ENCODE results near the gene NUP160. TPM values are rescaled to one million over a fixed set of nuclear protein-coding genes. Genes with fewer than 3 reads are reported as not detected.

Gene NUP160
- total RNA-seq, 3 donors from 2014 or later (not counting 1 experiment from before 2014, with no cell fraction given) = 36.6 to 53.3 (median 43.5) TPM

GRCh38 chr11:47864901-47865300 is 16.8 kb upstream of the NUP160 start:
- TF ChIP-seq CTCF (IDR thresholded peaks at IDR 0.05) = no peak
- no peaks in the 10 kb centered on the region for H3K36me3 Mint-ChIP-seq
- DNase-seq (no peak), ATAC-seq (no peak)
- H3K4me3 Mint-ChIP-seq = no peak overlapping the region
- no peaks in the 10 kb centered on the region for H3K36me3 ChIP-seq (ENCODE audit: control insufficient read depth, insufficient read depth, low read length)
- no peak overlapping the region for H3K27ac ChIP-seq (ENCODE audit: low read length)
- no peaks in the 10 kb centered on the region for H3K9me3 Mint-ChIP-seq
- no peak overlapping the region for H3K4me3 ChIP-seq (ENCODE audit: low read length)
- no peaks in the 10 kb centered on the region for H3K9me3 ChIP-seq (ENCODE audit: control insufficient read depth, insufficient read depth, low read length)
- peaks cover 0 to 5% of the 10 kb centered on the region in 2 donors for H3K27me3 Mint-ChIP-seq (ENCODE audit: low read depth in 2 of 2)
- no peak overlapping the region for H3K27ac Mint-ChIP-seq
- H3K4me1 ChIP-seq (ENCODE audit: control insufficient read depth, insufficient read depth, low read length) = peaks cover 11% of the 10 kb centered on the region
- H3K27me3 ChIP-seq (ENCODE audit: control insufficient read depth, insufficient read depth, low read length) = no peaks in the 10 kb centered on the region
- 33% methylated on average over 3 of the region's 5 CpGs for WGBS (ENCODE audit: insufficient coverage)
- H3K4me1 Mint-ChIP-seq = peaks cover 8 to 13% of the 10 kb centered on the region in 2 donors
- intact Hi-C loops (cut with micrococcal nuclease) = no loop called here

- Histone ChIP-seq H3K27me3 (ENCODE audit: control insufficient read depth, insufficient read depth, low read length) (no peaks in the 10 kb centered on the region), H3K27ac (ENCODE audit: low read length) (peak overlapping the region; percentile 40), H3K9me3 (ENCODE audit: control insufficient read depth, insufficient read depth, low read length) (no peaks in the 10 kb centered on the region), H3K4me1 (ENCODE audit: control insufficient read depth, insufficient read depth, low read length) (peaks cover 11% of the 10 kb centered on the region), H3K36me3 (ENCODE audit: control insufficient read depth, insufficient read depth, low read length) (no peaks in the 10 kb centered on the region), H3K4me3 (ENCODE audit: low read length) (no peak overlapping the region)
- Mint-ChIP-seq H3K36me3 (no peaks in the 10 kb centered on the region), H3K27ac (no peak overlapping the region), H3K4me3 (no peak overlapping the region), H3K27me3 (ENCODE audit: low read depth in 2 of 2) (peaks cover 0 to 5% of the 10 kb centered on the region in 2 donors), H3K4me1 (peaks cover 8 to 13% of the 10 kb centered on the region in 2 donors), H3K9me3 (no peaks in the 10 kb centered on the region)
- intact Hi-C loops (cut with micrococcal nuclease) = no loop called here
- ATAC-seq = no peak
- no peak for DNase-seq
- 95% methylated on average over 4 of the region's 4 CpGs for WGBS (ENCODE audit: insufficient coverage)
- TF ChIP-seq CTCF (IDR thresholded peaks at IDR 0.05) = no peak
Measured at GRCh38 chr11:47863898-47864430, 15.8 kb upstream of the NUP160 start.

- H3K9me3 Mint-ChIP-seq = no peaks in the 10 kb centered on the region
- intact Hi-C loops (cut with micrococcal nuclease) = no loop called here
- H3K27me3 Mint-ChIP-seq (ENCODE audit: low read depth in 2 of 2) = peaks cover 2 to 5% of the 10 kb centered on the region in 2 donors
- no peak for TF ChIP-seq CTCF (IDR thresholded peaks at IDR 0.05)
- DNase-seq = peak in 1 of 2 donors; percentile 52
- peaks cover 11% of the 10 kb centered on the region for H3K4me1 ChIP-seq (ENCODE audit: control insufficient read depth, insufficient read depth, low read length)
- peaks cover 8 to 13% of the 10 kb centered on the region in 2 donors for H3K4me1 Mint-ChIP-seq
- WGBS (ENCODE audit: insufficient coverage) = 0% methylated on average over 1 of the region's 4 CpGs
- H3K9me3 ChIP-seq (ENCODE audit: control insufficient read depth, insufficient read depth, low read length) = no peaks in the 10 kb centered on the region
- H3K4me3 Mint-ChIP-seq = no peak overlapping the region
- no peaks in the 10 kb centered on the region for H3K27me3 ChIP-seq (ENCODE audit: control insufficient read depth, insufficient read depth, low read length)
- no peaks in the 10 kb centered on the region for H3K36me3 Mint-ChIP-seq
- no peaks in the 10 kb centered on the region for H3K36me3 ChIP-seq (ENCODE audit: control insufficient read depth, insufficient read depth, low read length)
- H3K27ac ChIP-seq (ENCODE audit: low read length) = peak overlapping the region; percentile 40
- H3K27ac Mint-ChIP-seq = no peak overlapping the region
- no peak overlapping the region for H3K4me3 ChIP-seq (ENCODE audit: low read length)
- peak in 2 of 3 donors; percentile 21 to 45 for ATAC-seq
Measured at GRCh38 chr11:47863189-47863897, 15.2 kb upstream of the NUP160 start.

Data from natural killer cell (primary cell).